OCI-LY3 (cell line): ENCODE data around the gene CDK15.

Experiments used
- H2AFZ ChIP-seq: fragments of 200-600, 300-600 bp; shearing (Covaris generic); 2 replicates; pipeline ENCODE4 v1.6.0; 2014; ENCODE audit warnings: antibody characterized with exemption, low read depth, low read length
- H3K27ac ChIP-seq: fragments of 200-600, 300-600 bp; sonication (generic); 2 replicates; pipeline ENCODE4 v1.5.1; 2014; ENCODE audit warnings: mild to moderate bottlenecking, low read length, moderate library complexity, mixed read lengths
- H3K27me3 ChIP-seq: fragments of 200-600, 300-600 bp; sonication (generic); 2 replicates; pipeline ENCODE4 v1.6.1; 2014; ENCODE audit warnings: low read depth, low read length, mixed read lengths
- H3K36me3 ChIP-seq: fragments of 200-600, 300-600 bp; sonication (generic); replicated peaks from 2 replicates; pipeline ENCODE3; 2014; ENCODE audit warnings: low read depth, low read length, mixed read lengths
- H3K4me1 ChIP-seq: fragments of 300-600, 200-600 bp; sonication (generic); 2 replicates; pipeline ENCODE4 v1.6.1; 2014; ENCODE audit warnings: low read length, mixed read lengths
- H3K4me2 ChIP-seq: fragments of 200-600, 300-600 bp; sonication (generic); 2 replicates; pipeline ENCODE4 v1.6.1; 2014; ENCODE audit warnings: low read length, mixed read lengths
- H3K4me3 ChIP-seq: fragments of 300-600, 200-600 bp; sonication (generic); 2 replicates; pipeline ENCODE4 v1.5.1; 2014; ENCODE audit warnings: antibody characterized with exemption, mild to moderate bottlenecking, low read length, moderate library complexity
- H3K79me2 ChIP-seq: fragments of 300-600, 200-600 bp; shearing (Covaris generic); 2 replicates; pipeline ENCODE4 v1.6.1; 2014; ENCODE audit warnings: mild to moderate bottlenecking, low read length, mixed read lengths
- H3K9ac ChIP-seq: fragments of 300-600, 200-600 bp; shearing (Covaris generic); 2 replicates; pipeline ENCODE4 v1.6.0; 2014; ENCODE audit warnings: mild to moderate bottlenecking, low read length, moderate library complexity
- H3K9me3 ChIP-seq: fragments of 200-600, 300-600 bp; shearing (Covaris generic); 2 replicates; pipeline ENCODE4 v1.6.1; 2014; ENCODE audit warnings: low read length, mixed read lengths; ENCODE audit not compliant: insufficient read depth
- H4K20me1 ChIP-seq: fragments of 200-600, 300-600 bp; sonication (generic); 2 replicates; pipeline ENCODE4 v1.6.1; 2016; ENCODE audit warnings: low read length, mixed read lengths; ENCODE audit not compliant: insufficient read depth
- CTCF ChIP-seq: fragments of 200-600, 300-600 bp; sonication (generic); IDR thresholded peaks from 2 replicates; pipeline ENCODE4 v1.5.1; 2014; ENCODE audit warnings: antibody characterized with exemption, low read length, low read depth
- EZH2phosphoT487 ChIP-seq: fragments of 200-600 bp; shearing (Covaris generic); IDR thresholded peaks from 2 replicates; pipeline ENCODE4 v1.6.1; 2018; ENCODE audit warnings: antibody characterized with exemption, mixed run types, low read depth

The CDK15 gene

GRCh38 chr2:201852462-201852861 lies 46.1 kb downstream of the CDK15 start:
- Histone ChIP-seq H2AFZ (no peak overlapping the region), H3K36me3 (no peaks in the 10 kb centered on the region), H3K27me3 (peaks cover 3% of the 10 kb centered on the region; the same call in 1 of the 2 replicates), H3K27ac (no peak overlapping the region), H3K9me3 (no peaks in the 10 kb centered on the region), H3K79me2 (no peaks in the 10 kb centered on the region), H3K9ac (no peak overlapping the region), H3K4me1 (no peaks in the 10 kb centered on the region), H3K4me3 (no peak overlapping the region), H4K20me1 (no peaks in the 10 kb centered on the region), H3K4me2 (no peak overlapping the region)
- TF ChIP-seq CTCF (no peak), EZH2phosphoT487 (no peak)

DNA sequence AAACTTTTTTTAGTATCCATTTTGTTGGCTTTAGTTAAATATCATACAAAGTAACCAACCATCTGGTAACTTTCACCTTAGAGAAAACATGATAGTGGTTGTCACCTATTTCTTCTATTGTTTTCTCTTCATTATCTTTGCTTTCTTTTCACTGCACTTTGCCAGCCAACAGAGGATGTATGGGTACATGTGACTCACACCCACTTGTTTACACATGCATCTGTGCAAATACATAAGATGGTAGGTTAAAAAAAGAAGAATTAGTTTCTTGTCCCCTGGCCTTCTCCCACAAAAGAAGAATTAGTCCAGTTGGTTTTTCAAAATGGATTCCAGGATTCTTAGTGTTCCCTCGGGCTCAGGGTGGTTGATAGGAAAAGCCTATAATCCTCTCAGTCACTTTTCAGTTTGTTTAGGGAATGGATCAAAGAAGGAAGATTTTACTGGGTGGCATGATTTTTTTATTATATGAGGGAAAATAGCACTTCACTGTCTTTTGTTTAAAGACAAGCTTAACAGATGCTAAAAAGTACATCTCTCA lies 46.6 kb downstream of the CDK15 start:
- H3K27ac ChIP-seq: no peak overlapping the region
- H3K9me3 ChIP-seq: no peaks in the 10 kb centered on the region
- no peak overlapping the region for H3K4me2 ChIP-seq
- H3K27me3 ChIP-seq: no peaks in the 10 kb centered on the region; the same call in 1 of the 2 replicates
- no peaks in the 10 kb centered on the region for H4K20me1 ChIP-seq
- no peaks in the 10 kb centered on the region for H3K79me2 ChIP-seq
- H2AFZ ChIP-seq: no peak overlapping the region
- H3K36me3 ChIP-seq: no peaks in the 10 kb centered on the region
- H3K4me1 ChIP-seq: no peaks in the 10 kb centered on the region
- no peak overlapping the region for H3K4me3 ChIP-seq
- H3K9ac ChIP-seq: no peak overlapping the region
- TF ChIP-seq CTCF (no peak), EZH2phosphoT487 (no peak)

GRCh38 chr2:201854221-201854801 lies 48.0 kb downstream of the CDK15 start:
- Histone ChIP-seq H4K20me1 (no peaks in the 10 kb centered on the region), H3K79me2 (no peaks in the 10 kb centered on the region), H3K9me3 (no peaks in the 10 kb centered on the region), H3K27ac (no peak overlapping the region), H2AFZ (no peak overlapping the region), H3K9ac (no peak overlapping the region), H3K4me1 (no peaks in the 10 kb centered on the region), H3K4me2 (no peak overlapping the region), H3K27me3 (peaks cover 11% of the 10 kb centered on the region), H3K36me3 (no peaks in the 10 kb centered on the region), H3K4me3 (no peak overlapping the region)
- TF ChIP-seq CTCF (no peak), EZH2phosphoT487 (no peak)

- Histone ChIP-seq H4K20me1 (no peaks in the 10 kb centered on the region), H3K27me3 (peaks cover 12% of the 10 kb centered on the region), H2AFZ (no peak overlapping the region), H3K4me3 (no peak overlapping the region), H3K4me1 (no peaks in the 10 kb centered on the region), H3K9me3 (no peaks in the 10 kb centered on the region), H3K9ac (no peak overlapping the region), H3K4me2 (no peak overlapping the region), H3K79me2 (no peaks in the 10 kb centered on the region), H3K36me3 (no peaks in the 10 kb centered on the region), H3K27ac (no peak overlapping the region)
- TF ChIP-seq CTCF: no peak
- no peak for TF ChIP-seq EZH2phosphoT487
Observed at GRCh38 chr2:201854841-201855240, 48.5 kb downstream of the CDK15 start.
